M059J (cell line): Measurements from ENCODE around the gene ZNF831. TPM values are rescaled to one million over a fixed set of nuclear protein-coding genes. Genes with fewer than 3 reads are reported as not detected.

Source experiments
- DNase-seq: peaks from one replicate; pipeline ENCODE4 v3.0.0-alpha.2; 2012; ENCODE audit warnings: low read depth
- total RNA-seq: library from RNA; depleted of rRNA; stranded (reverse); fragments of >200 nt; shearing (Covaris generic); gene quantifications from 2 replicates; pipeline ENCODE4 v1.2.3, GENCODE V29; 2014

ZNF831 gene
- total RNA-seq, 1 experiment from 2014 or later = not detected

- DNase-seq = no peak
These were observed 6.1 kb upstream of the ZNF831 start for GRCh38 chr20:59157531-59157930.

- DNase-seq = no peak
These were observed 5.6 kb upstream of the ZNF831 start for GRCh38 chr20:59157961-59158541.

- no peak for DNase-seq
These were observed 4.9 kb upstream of the ZNF831 start for GRCh38 chr20:59158673-59159072.

GRCh38 chr20:59159091-59159490 lies 4.5 kb upstream of the ZNF831 start:
- DNase-seq = no peak

DNA sequence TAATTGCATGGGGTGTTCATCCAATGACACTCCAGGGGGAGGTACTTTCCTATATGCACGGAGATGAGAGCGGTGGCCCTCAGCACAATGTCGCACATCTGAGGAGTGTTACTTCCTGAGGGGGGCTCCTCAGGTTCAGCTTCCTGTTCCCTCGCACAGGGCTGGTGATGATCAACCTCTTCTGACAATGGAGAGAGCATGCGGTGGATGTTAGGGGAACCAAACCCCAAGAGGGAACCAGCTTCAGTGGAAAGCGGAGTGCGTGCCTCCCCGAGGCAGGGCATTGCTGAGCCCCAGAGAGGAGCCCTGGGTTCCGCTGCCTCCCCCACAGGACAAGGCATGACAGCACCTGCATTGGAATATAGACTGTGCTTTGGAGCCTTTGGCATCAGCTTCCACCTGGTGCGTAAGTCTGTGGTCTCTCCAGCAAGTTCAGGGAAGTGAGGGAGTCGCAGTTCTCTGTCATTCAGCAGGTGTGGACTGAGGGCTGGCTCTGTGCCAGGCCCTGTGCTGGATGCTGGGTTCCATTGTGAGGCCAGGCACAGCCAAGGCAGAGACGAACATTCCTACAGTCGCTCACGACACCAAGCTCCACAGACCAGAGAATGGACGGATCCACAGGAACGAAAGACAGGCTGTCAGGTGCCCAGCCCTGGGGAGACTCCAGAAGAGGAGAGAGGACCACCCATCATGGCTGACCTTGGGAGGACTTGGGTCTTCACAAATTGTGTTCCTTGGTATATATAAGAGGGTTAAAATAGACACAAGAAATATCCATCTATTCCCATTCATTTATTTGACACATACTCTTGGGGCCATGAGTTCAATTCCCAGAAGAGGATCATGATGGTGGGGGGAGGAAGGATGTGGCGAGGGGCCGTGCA lies 3.9 kb upstream of the ZNF831 start:
- DNase-seq = no peak

- DNase-seq = no peak
These were observed 3.1 kb upstream of the ZNF831 start for GRCh38 chr20:59160389-59161115.

DNA sequence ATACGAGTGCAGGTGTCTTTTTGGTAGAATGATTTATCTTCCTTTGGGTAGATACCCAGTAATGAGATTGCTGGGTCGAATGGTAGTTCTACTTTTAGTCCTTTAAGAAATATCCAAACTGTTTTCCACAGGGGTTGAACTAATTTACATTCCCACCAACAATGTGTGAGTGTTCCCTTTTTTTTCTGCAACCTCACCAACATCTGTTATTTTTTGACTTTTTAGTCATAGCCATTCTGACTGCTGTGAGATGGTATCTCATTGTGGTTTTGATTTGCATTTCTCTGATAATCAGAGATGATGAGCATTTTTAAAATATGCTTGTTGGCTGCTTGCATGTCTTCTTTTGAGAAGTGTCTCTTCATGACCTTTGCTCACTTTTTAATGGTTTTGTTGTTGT lies 1.9 kb upstream of the ZNF831 start:
- DNase-seq = no peak

DNA sequence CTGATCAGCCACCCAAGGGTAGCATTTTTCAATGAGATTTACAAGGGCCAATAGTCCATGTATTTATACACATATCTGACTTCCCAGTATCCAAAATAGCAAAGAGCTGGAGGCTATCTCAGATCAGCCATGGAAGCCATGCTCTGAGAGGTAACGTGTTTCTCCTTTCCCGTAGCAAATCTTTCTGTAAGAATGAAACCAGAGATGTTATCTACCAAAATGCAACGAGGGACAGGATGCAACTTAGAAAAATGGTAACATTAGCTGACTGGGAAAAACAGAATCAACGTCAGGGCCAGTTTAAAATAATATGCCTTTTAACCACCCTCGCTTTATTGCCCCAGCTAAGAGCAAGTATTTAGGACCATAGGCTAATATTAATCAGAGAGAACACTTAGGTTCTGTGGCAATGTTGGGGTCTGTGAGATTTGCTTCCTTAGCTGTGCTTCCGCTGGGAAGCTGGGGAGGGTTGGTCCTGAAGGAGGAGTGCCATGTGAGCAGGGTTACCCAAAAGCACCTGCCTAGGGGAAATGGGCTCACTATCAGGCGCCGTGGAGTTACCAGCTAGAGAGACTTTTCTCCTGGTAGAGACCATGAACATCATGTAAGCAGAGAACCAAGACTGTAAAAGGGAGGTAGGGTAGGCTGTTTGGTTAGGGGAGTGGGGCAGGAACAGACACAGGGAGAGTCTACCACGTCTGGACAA lies 1.2 kb downstream of the ZNF831 start:
- no peak for DNase-seq

GRCh38 chr20:59165396-59165795 lies 1.8 kb downstream of the ZNF831 start:
- DNase-seq = no peak

DNA sequence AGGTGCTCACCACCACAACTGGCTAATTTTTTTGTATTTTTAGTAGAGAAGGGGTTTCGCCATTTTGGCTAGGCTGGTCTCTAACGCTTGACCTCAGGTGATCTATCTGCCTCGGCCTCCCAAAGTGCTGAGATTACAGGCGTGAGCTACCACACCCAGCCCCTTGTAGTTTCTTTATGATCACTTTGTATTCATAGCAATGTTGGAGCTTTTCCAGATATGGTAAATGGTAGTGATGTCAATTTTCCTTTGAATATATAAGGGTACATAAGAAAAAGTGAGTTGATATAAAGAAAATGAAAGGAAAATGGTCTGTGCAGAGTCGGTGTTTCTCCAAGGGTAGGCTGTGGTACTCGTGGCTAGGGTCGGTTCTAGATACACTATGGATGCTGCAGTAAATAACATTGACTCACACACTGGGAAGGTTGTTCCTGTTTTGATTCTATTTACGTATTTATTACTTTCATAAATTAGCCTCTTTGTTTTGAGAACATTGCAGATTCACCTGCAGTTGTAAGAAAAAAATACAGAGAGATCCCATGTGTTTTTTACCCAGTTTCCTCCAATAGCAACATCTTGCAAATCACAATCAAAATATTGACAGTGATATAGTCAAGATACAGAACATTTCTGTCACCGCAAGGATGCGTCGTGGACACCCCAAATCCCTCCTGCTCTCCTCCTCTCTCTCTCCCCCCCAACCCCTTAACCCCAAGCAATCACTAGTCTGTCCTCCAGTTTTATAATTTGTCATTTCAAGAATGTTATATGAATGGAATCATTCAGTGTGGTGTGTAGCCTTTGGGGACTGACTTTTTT lies 2.5 kb downstream of the ZNF831 start:
- no peak for DNase-seq

DNA sequence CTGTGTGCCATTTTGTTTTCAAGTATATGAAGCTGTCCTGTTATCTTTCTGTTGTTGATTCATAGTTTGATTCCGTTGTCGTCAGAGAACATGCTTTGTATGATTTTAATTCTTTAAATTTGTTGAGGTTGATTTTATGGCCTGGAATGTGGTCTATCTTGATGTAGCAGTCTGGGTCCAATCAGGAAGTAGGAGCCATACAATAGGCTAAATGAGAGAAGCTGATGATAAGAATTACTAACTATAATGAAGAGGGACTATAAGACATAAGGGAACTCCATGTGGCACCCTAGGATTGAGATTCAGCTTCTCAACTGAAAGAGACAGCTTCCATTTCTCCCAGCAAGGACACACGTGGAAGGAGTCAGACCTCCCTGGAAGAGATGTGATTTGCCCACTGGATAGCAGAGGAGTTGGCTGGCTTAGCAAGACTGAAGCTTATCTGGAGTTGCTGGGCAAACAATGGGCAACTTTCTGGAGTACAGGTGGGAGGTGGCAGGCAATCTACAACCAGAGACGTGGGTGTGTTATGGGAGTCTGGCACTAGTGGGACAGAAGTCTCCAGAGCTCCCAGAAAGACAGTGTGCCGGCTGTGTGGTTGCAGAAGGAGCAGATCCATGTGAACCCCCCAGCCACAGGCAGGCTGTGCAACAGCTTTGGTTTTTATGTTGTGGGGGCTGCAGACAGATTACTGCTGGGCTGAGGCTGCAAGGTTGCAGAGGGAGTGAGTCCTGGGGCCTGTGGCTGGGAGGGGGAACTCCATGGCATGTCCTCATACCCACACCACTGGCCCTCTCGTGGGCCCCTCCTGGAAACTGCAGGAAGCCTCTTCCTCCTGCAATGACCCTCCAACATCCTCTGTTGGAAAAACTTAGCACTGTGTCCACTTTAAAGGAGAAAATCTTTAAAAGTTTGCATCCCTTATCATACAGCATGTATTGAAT lies 7.1 kb downstream of the ZNF831 start:
- DNase-seq = no peak

- no peak for DNase-seq
These were observed 8.4 kb downstream of the ZNF831 start for GRCh38 chr20:59171986-59172385.

DNA sequence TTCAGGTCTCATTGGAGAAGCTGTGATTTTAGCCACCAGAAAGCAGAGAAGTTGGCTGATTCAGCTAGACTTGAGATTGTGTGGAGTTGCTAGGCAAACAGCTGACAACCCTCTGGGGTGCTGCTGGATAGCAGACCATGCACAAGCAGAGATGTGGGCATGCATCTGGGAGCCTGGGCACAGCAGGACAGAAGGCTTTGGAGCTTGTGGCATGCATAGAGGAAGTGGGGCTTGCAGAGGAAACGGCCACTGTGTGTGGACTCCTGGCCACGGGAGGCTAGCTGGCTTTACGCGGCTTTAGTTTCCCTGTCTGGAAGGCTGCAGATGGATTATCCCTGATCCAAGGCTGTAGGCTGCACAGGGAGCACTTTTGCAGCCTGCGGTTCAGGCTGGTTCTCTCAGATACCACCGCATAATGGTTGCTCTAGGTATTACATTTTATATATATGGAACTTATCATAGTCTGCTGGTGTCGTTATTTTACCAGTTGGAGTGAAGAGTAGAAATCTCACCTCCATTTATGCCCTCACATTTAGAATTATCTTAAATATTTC lies 10.4 kb downstream of the ZNF831 start:
- DNase-seq = no peak

DNA sequence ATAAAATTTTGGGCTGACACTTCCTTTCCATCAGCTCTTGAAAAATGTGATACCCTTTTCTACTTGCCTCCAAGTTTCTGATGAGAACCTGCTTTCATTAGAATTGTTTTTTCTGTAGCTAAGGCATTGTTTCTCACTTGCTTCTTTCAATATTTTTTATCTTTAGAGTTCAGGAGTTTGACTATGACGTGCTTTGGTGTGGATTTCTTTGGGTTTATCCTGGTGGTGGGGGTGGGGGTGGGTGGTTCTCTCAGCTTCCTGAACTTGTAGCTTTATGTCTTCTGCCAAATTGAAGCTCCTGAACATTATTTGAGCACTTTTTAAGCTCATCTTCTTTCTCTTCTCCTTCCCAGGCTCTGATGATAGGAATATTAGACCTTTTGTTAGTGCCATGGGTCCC lies 11.4 kb downstream of the ZNF831 start:
- DNase-seq = no peak

DNA sequence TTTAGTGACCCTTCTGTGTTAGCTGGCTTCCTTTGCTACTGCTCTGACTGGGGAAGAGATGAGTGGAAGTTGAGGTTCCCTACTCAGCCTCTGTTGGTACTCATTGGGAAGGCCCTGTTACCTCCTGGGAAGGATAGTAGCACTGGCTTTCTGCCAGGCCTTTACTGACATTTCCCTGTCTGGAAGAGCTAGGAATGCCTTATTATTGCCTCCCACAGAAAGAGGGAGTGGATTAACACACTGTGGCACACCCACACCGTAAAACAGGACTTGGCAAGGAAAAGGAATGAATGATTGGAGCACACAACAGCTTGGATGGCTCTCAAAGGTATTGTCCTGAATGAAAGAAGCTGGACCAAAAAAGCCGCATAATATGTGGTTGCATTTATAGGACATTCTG lies 12.2 kb downstream of the ZNF831 start:
- DNase-seq = no peak

DNA sequence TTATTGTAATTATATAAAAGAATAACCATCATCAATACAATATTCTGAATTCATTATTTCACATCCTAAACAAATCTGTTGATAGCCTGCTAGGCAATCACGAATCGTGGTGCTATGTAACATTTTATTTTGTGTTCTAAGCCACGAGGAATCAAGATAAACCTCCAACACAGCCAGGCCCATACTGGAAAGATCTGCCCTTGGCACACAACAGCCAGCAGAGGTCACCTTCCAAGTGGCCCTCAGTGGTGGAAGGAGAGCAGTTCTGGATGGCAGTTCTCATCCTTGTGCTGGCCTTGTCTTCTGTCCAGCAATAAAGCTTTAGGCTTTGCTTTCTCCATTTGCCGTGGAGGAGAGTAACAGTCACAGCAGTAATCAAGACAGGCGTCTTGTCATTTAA lies 13.2 kb downstream of the ZNF831 start:
- DNase-seq = no peak

- no peak for DNase-seq
These were observed 13.9 kb downstream of the ZNF831 start for GRCh38 chr20:59177266-59178250.

DNA sequence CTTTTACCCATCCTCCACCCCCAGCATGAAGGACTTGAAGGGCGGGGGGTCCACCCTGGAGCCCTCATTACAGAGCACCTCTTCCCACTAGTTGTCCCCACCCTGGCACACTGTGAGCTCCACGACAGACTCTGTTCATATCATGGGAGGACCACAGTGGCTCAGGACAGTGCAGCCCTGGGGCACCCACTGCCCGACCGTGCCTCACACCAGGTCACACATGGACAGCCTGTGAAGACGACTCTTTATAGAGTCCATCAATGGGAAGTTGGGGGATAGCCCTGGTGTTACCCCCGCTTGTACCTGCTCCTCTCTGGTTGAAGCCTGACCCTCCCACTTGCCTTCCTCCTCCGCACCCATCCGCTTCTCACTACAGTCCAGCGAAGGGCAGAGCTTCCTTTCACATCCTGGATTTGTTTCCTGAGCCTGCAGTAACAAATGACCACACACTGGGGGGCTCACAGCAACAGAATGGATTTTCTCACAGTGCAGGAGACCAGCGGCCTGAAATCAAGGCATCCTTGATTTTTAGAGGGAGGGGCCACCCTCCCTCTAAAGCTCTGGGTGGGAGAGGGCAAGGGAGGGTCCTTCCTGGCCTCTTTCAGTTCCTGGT lies 15.5 kb downstream of the ZNF831 start:
- DNase-seq = no peak
